H1 (cell line): ENCODE data around the gene IGLON5. TPM values are rescaled to one million over a fixed set of nuclear protein-coding genes. Genes with fewer than 3 reads are reported as not detected.

Experiments used
- CBX8 ChIP-seq: fragments of 300-800, 300-1000 bp; sonication (generic); IDR thresholded peaks from 2 replicates; pipeline ENCODE4 v1.7.1; 2016; ENCODE audit warnings: low read depth, low read length, borderline replicate concordance
- CHD7 ChIP-seq: fragments of 300-600 bp; sonication (generic); IDR thresholded peaks from 2 replicates; pipeline ENCODE4 v1.7.1; 2012; ENCODE audit warnings: low read length, moderate library complexity, mild to moderate bottlenecking, inconsistent platforms; ENCODE audit not compliant: insufficient replicate concordance
- FOSL1 ChIP-seq: IDR thresholded peaks from 2 replicates; pipeline ENCODE4 v1.6.1; 2011; ENCODE audit warnings: mild to moderate bottlenecking, low read depth, low read length, moderate library complexity; ENCODE audit not compliant: insufficient read depth
- POLR2AphosphoS5 ChIP-seq: IDR thresholded peaks from 2 replicates; pipeline ENCODE4 v1.6.1; 2011; ENCODE audit warnings: low read depth, low read length
- RFX5 ChIP-seq: IDR thresholded peaks from 2 replicates; pipeline ENCODE4 v1.6.1; 2011; ENCODE audit warnings: low read depth, low read length, improper control_type of control experiment, borderline replicate concordance
- SP2 ChIP-seq: IDR thresholded peaks from 2 replicates; pipeline ENCODE4 v1.6.1; 2012; ENCODE audit warnings: mild to moderate bottlenecking, low read length, inconsistent platforms
- polyA plus RNA-seq, 7 experiments: library from polyadenylated mRNA; depleted of rRNA in 3 of 7; stranded (reverse) in 5 of 7; unstranded in 2 of 7; fragments of >200 nt in 5 of 7; fragments of 200-250 nt in 2 of 7; gene quantifications; 1 replicate in 5 of 7; 2 replicates in 1 of 7; 4 replicates in 1 of 7; pipeline versions ENCODE4 v1.2.1 to v1.2.3, GENCODE V29; 2011 to 2013; ENCODE audit warnings: missing spikeins in 2 of 7, mixed read lengths in 2 of 7
- total RNA-seq: library from RNA; stranded (reverse); fragmentation: NEBNext Ultra II Directional; extraction: Animal tissue kit (Norgen Biotek cat#: 25700); gene quantifications from 2 replicates; pipeline ENCODE4 v1.2.1, GENCODE V29; 2021
- TF ChIP-seq, protein P1 (sequence below): IDR thresholded peaks from 2 replicates; pipeline ENCODE4 v1.6.1; 2011; ENCODE audit warnings: low read length, improper control_type of control experiment

IGLON5 gene
- total and polyA plus RNA-seq, 2 of the 8 experiments (the other 6 are each of a cell fraction or from before 2014, with no cell fraction given): 31.8 to 34.6 TPM

- no peak for TF ChIP-seq SP2
- no peak for TF ChIP-seq RFX5
- TF ChIP-seq CHD7: no peak
- TF ChIP-seq FOSL1: no peak
- no peak for TF ChIP-seq POLR2AphosphoS5
- TF ChIP-seq, protein P1, sequence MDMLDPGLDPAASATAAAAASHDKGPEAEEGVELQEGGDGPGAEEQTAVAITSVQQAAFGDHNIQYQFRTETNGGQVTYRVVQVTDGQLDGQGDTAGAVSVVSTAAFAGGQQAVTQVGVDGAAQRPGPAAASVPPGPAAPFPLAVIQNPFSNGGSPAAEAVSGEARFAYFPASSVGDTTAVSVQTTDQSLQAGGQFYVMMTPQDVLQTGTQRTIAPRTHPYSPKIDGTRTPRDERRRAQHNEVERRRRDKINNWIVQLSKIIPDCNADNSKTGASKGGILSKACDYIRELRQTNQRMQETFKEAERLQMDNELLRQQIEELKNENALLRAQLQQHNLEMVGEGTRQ: no peak
- TF ChIP-seq CBX8: no peak
Measured at GRCh38 chr19:51341066-51341465, 29.6 kb downstream of the IGLON5 start (continued).
